OCI-LY3 (cell line): ENCODE data around the gene AMBRA1.

ENCODE experiments used
- H2AFZ ChIP-seq: fragments of 200-600, 300-600 bp; shearing (Covaris generic); 2 replicates; pipeline ENCODE4 v1.6.0; 2014; ENCODE audit warnings: antibody characterized with exemption, low read depth, low read length
- H3K27ac ChIP-seq: fragments of 200-600, 300-600 bp; sonication (generic); 2 replicates; pipeline ENCODE4 v1.5.1; 2014; ENCODE audit warnings: mild to moderate bottlenecking, low read length, moderate library complexity, mixed read lengths
- H3K27me3 ChIP-seq: fragments of 200-600, 300-600 bp; sonication (generic); 2 replicates; pipeline ENCODE4 v1.6.1; 2014; ENCODE audit warnings: low read depth, low read length, mixed read lengths
- H3K36me3 ChIP-seq: fragments of 200-600, 300-600 bp; sonication (generic); replicated peaks from 2 replicates; pipeline ENCODE3; 2014; ENCODE audit warnings: low read depth, low read length, mixed read lengths
- H3K4me1 ChIP-seq: fragments of 300-600, 200-600 bp; sonication (generic); 2 replicates; pipeline ENCODE4 v1.6.1; 2014; ENCODE audit warnings: low read length, mixed read lengths
- H3K4me2 ChIP-seq: fragments of 200-600, 300-600 bp; sonication (generic); 2 replicates; pipeline ENCODE4 v1.6.1; 2014; ENCODE audit warnings: low read length, mixed read lengths
- H3K4me3 ChIP-seq: fragments of 300-600, 200-600 bp; sonication (generic); 2 replicates; pipeline ENCODE4 v1.5.1; 2014; ENCODE audit warnings: antibody characterized with exemption, mild to moderate bottlenecking, low read length, moderate library complexity
- H3K79me2 ChIP-seq: fragments of 300-600, 200-600 bp; shearing (Covaris generic); 2 replicates; pipeline ENCODE4 v1.6.1; 2014; ENCODE audit warnings: mild to moderate bottlenecking, low read length, mixed read lengths
- H3K9ac ChIP-seq: fragments of 300-600, 200-600 bp; shearing (Covaris generic); 2 replicates; pipeline ENCODE4 v1.6.0; 2014; ENCODE audit warnings: mild to moderate bottlenecking, low read length, moderate library complexity
- H3K9me3 ChIP-seq: fragments of 200-600, 300-600 bp; shearing (Covaris generic); 2 replicates; pipeline ENCODE4 v1.6.1; 2014; ENCODE audit warnings: low read length, mixed read lengths; ENCODE audit not compliant: insufficient read depth
- H4K20me1 ChIP-seq: fragments of 200-600, 300-600 bp; sonication (generic); 2 replicates; pipeline ENCODE4 v1.6.1; 2016; ENCODE audit warnings: low read length, mixed read lengths; ENCODE audit not compliant: insufficient read depth
- EZH2phosphoT487 ChIP-seq: fragments of 200-600 bp; shearing (Covaris generic); IDR thresholded peaks from 2 replicates; pipeline ENCODE4 v1.6.1; 2018; ENCODE audit warnings: antibody characterized with exemption, mixed run types, low read depth
- TF ChIP-seq, protein P1 (sequence below): fragments of 200-600, 300-600 bp; sonication (generic); IDR thresholded peaks from 2 replicates; pipeline ENCODE4 v1.5.1; 2014; ENCODE audit warnings: antibody characterized with exemption, low read length, low read depth

Gene AMBRA1

DNA sequence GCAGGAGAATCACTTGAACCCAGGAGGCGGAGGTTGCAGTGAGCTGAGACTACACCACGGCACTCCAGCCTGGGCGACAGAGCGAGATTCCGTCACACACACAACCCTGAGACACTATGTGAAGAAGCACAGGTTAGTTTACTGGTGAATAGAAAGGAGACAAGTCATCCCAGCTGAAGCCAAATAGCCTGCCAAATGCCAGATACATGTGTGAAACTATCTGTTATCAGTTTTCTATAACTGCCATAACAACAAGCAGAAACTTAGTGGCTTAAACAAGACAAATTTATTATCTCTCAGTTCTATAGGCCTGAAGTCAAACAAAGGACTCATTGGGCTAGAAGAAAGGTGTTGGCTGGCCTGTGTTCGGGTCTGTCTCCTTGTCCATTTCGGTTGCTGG is 114.2 kb downstream of the AMBRA1 start:
- Histone ChIP-seq H3K79me2 (no peaks in the 10 kb centered on the region), H3K9me3 (no peaks in the 10 kb centered on the region), H3K27me3 (no peaks in the 10 kb centered on the region), H3K4me3 (no peak overlapping the region), H3K4me1 (no peaks in the 10 kb centered on the region), H4K20me1 (no peaks in the 10 kb centered on the region), H3K36me3 (no peaks in the 10 kb centered on the region), H3K27ac (no peak overlapping the region), H3K9ac (no peak overlapping the region), H2AFZ (no peak overlapping the region), H3K4me2 (no peak overlapping the region)
- TF ChIP-seq EZH2phosphoT487 = no peak
- TF ChIP-seq, protein P1, sequence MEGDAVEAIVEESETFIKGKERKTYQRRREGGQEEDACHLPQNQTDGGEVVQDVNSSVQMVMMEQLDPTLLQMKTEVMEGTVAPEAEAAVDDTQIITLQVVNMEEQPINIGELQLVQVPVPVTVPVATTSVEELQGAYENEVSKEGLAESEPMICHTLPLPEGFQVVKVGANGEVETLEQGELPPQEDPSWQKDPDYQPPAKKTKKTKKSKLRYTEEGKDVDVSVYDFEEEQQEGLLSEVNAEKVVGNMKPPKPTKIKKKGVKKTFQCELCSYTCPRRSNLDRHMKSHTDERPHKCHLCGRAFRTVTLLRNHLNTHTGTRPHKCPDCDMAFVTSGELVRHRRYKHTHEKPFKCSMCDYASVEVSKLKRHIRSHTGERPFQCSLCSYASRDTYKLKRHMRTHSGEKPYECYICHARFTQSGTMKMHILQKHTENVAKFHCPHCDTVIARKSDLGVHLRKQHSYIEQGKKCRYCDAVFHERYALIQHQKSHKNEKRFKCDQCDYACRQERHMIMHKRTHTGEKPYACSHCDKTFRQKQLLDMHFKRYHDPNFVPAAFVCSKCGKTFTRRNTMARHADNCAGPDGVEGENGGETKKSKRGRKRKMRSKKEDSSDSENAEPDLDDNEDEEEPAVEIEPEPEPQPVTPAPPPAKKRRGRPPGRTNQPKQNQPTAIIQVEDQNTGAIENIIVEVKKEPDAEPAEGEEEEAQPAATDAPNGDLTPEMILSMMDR = no peak

DNA sequence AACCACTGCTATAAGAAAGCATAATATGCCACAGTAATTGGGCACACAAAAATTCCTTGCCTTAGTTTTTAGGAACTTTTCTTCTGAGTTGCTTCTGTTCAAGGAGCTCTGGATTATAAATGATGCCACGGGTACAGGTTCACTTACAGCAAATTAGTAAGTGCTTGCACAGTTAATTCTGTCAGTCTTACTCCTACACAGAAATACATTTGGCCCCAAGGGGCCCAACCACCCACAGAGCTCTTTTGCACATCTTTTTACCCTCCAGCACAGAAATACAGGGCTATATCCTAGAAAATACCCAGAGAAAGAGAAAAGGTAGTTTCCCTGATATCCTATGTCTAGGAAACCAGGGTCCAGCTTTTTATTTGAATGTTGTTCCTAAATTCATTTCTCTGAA is 115.6 kb downstream of the AMBRA1 start:
- H3K4me2 ChIP-seq = no peak overlapping the region
- no peaks in the 10 kb centered on the region for H3K79me2 ChIP-seq
- H3K36me3 ChIP-seq = no peaks in the 10 kb centered on the region
- H3K9ac ChIP-seq = no peak overlapping the region
- H3K4me1 ChIP-seq = no peaks in the 10 kb centered on the region
- no peaks in the 10 kb centered on the region for H3K9me3 ChIP-seq
- H3K27me3 ChIP-seq = no peaks in the 10 kb centered on the region
- no peak for TF ChIP-seq EZH2phosphoT487
- H3K27ac ChIP-seq = no peak overlapping the region
- no peaks in the 10 kb centered on the region for H4K20me1 ChIP-seq
- no peak overlapping the region for H3K4me3 ChIP-seq
- H2AFZ ChIP-seq = no peak overlapping the region

DNA sequence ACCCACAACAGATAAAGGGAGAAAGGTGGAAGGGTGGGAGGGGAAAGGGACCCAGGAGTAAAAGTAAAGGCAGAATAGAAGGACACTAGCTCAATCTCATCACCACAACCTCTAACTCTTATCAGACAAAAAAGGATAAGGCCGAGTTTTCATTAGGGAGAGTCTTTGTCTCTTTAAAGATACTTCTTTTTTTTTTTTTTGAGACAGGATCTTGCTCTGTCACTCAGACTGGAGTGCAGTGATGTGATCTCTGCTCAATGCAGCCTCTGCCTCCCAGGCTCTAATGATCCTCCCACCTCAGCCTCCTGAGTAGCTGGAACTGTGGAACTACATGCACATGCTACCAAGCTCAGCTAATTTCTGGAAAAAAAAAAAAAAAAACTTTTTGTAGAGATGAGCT is 116.7 kb downstream of the AMBRA1 start:
- H3K9ac ChIP-seq = no peak overlapping the region
- H3K79me2 ChIP-seq = no peaks in the 10 kb centered on the region
- no peak overlapping the region for H2AFZ ChIP-seq
- H3K4me2 ChIP-seq = no peak overlapping the region
- no peak overlapping the region for H3K4me3 ChIP-seq
- no peak overlapping the region for H3K27ac ChIP-seq
- TF ChIP-seq, protein P1 = no peak
- TF ChIP-seq EZH2phosphoT487 = no peak
- no peaks in the 10 kb centered on the region for H3K27me3 ChIP-seq
- no peaks in the 10 kb centered on the region for H4K20me1 ChIP-seq
- no peaks in the 10 kb centered on the region for H3K36me3 ChIP-seq
- H3K9me3 ChIP-seq = no peaks in the 10 kb centered on the region
- H3K4me1 ChIP-seq = no peaks in the 10 kb centered on the region

DNA sequence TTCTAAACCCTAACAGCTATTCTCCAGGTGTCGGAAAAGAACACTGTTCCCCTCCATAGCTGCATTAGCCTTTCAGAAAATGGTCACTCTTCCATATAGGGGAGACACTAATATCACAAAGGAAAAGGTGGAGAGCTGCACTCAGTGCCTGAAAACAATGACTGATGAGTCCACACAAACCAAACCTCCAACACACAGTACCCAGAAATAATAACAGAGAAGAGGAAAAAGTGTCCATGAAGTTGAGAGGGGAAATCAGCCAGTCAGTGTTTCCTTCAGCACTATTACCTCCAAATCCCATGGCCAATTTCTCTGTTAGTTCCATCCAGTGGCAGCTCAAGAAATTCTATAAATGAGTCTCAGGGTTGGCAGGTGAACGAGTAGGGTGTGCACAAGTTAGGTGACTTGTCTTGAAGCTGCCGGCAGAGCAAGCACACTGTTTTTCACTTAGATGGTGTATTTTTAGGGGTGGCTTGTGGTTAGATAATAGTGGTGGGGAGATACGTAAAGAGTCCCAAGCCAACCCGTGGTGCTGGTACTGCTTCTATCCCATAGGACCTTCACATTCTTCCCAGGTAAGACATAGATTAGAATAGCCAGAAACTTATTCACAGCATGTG is 117.8 kb downstream of the AMBRA1 start:
- no peaks in the 10 kb centered on the region for H3K79me2 ChIP-seq
- no peaks in the 10 kb centered on the region for H3K4me1 ChIP-seq
- TF ChIP-seq, protein P1 = no peak
- no peak for TF ChIP-seq EZH2phosphoT487
- H3K36me3 ChIP-seq = no peaks in the 10 kb centered on the region
- H3K9ac ChIP-seq = no peak overlapping the region
- H3K9me3 ChIP-seq = no peaks in the 10 kb centered on the region
- H2AFZ ChIP-seq = no peak overlapping the region
- H3K4me3 ChIP-seq = no peak overlapping the region
- H3K4me2 ChIP-seq = no peak overlapping the region
- H4K20me1 ChIP-seq = no peaks in the 10 kb centered on the region
- H3K27ac ChIP-seq = no peak overlapping the region
- no peaks in the 10 kb centered on the region for H3K27me3 ChIP-seq
